HG03066 (cell line): ENCODE data around the gene PLPP3.

Source experiments
- ATAC-seq: cut with Tn5 transposase; IDR thresholded peaks from one replicate; pipeline ENCODE4 v1.9.1; 2021; ENCODE audit warnings: low read depth; ENCODE audit not compliant: unreplicated experiment

PLPP3 gene

DNA sequence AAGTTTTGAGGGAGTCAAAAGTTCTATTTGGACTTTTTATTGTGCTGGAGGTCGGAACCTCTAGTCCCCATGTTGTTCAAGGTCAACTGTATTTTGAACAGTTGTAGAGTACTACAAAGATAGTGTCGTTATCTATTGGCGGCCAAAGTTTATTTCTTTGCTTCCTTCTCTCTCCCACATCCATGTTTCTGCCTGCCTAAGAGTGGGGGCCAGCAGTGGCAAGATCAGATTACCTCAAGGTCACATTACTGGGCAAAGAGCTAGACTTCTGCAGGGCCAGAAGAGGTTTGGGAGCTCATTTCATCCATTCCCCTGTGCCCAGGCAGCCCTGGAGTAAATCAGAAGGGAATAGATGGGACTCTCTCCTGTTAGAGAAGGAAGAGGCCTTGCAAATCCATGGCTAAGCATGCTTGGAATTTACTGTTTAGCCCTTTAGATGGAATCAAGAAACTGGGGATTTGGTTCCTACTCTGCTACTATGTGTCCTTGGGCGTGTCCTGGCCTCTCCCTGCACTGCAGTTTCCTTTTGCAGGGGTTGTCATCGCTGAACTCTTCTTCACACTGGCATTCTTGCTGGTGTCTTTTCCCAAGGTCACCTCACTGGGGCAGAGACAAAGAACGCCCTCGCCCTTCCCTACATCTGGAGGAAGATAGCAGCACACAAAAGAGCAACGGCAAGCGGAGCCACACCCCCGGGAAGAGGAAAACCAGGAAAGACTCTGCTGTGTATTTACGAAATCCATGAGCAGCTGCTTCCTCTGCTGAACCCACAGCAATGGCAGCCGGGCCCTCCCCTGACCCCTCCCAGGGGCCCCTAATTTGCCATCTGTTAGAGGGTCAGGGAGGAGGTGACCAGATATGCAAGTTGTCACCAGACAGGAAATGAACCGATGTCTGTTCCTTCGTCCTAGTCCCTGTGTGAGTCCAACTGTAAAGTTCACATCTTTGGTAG lies 73.3 kb downstream of the PLPP3 start:
- ATAC-seq, result no peak

DNA sequence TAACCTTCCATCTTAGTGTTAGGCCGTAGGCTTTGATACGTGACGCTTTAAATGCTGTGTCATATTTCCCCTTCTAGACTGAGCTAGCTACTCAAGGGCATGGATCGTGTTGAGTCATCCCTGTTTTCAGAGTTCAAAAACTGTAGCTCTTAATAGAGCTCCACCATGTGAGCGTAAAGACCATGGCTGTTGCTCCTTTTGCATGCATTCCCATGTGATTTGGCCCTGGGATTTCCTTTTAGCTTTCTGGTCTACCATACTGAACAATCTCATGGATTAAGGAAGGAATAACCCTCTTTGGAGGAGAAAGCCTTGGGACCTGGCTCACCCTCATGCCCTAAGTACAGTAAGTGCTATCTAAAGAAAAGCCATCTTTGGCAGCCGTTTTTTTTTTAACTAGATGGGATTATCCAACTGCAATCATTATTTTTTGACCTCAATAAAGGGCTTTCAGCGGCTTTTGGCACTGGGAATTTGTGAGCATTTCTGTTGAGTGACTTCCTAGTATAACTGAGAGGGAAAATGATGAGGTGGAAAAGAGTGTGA lies 76.6 kb downstream of the PLPP3 start:
- ATAC-seq, result no peak

DNA sequence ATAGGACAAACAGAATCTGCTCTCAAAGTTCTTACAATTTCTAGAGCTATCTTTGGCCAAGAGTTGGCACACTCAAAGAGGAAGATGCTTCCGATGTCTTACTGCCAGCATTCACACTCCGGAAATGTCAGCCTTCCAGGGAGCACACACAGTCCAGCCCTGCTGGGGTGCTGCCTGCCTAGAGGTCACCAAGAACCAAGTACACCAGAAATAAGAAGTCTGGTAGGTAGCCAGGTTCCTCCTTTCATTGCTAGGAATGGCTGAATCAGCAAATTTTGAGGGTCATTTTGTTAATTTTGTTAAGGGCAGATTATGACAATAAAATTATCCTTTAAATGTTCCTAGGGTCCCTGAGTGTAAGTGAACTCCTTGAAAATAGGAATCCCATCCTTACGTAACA lies 77.5 kb downstream of the PLPP3 start:
- ATAC-seq, result no peak

- no peak for ATAC-seq
Measured at GRCh38 chr1:56501426-56501825, 77.9 kb downstream of the PLPP3 start.

DNA sequence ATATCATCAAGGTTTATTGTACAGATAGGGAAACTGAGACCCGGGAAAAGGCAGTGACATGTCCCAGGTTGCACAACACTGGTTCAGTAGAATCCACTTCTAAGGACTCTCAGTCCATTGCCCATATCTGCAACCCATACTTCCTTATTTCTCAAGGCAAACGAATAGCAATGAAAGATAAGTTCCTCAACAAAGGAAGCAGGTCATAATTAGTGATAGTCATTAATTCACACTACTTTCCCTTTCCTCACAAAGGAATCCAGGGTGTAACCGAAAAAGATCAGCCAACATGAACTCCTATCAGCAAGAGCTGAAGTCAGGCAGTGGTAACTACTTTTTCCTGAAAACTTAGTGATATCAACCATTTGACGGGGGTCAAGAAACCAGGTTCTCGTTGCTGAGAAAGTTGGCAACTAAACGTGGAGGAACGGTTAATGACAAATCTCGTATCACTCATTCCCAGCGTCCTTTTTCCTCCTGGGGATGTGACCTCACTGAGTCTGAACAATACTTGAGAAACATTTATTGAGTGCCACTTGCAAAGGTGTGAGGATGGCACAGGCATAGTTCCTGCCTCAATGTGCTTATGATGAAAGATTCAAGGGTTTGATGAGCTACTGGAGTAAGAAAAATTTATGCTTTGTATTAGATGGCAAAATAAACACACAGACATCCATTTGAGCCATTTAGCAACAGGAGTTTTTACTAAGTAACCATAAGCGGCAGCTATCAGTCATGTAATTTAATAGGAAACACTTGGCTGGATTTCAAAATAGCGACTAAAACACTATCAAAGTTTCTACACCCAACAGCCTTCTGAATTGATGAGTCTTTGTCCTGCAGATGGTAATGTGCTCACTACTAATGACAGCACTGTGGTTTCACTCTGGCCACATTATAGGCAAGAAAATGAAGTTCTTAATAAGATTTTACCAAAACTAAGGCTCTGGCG lies 82.3 kb downstream of the PLPP3 start:
- ATAC-seq, result no peak

GRCh38 chr1:56496158-56496557 lies 83.2 kb downstream of the PLPP3 start:
- ATAC-seq, result no peak

DNA sequence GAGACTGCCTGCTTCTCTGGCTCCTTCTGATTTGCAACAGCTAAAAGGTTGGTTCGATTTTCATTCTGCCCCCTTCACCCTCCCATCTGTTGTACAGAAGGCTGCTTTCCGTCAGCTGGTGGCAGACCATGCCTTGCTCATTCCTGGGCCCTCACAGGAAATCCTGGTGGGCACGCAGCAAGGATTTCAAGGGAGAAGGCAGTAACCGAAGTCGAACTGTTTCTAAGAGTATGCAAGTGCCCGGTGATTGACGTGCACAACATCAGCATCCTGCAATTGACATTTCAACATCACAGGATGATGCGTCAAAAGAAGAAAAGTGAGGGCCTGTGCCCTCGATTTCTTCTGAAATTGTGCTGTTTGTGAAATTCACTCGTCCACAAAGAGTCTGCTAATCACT lies 83.8 kb downstream of the PLPP3 start:
- no peak for ATAC-seq

DNA sequence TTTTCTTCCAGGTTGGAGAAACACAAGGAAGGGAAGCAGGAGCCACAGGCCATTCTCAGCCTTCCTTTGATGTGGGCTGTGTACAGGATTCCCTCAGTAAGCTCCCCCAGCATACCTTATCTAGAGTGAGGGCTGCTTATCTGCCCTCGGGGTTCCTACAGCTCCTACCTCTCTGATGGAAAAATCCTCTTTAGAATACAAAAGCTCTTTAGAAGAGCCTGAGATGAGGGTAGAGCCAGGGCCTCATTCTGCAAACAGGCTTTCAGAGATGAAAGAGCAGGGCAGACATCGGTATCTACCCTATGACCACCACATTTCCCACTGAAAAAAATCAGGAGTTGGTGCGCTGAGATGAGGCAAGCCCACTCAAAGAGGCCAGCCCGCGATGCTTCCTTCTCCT lies 85.1 kb downstream of the PLPP3 start:
- no peak for ATAC-seq

GRCh38 chr1:56493826-56494225 lies 85.5 kb downstream of the PLPP3 start:
- no peak for ATAC-seq

GRCh38 chr1:56491441-56491840 lies 87.9 kb downstream of the PLPP3 start:
- ATAC-seq, result no peak

DNA sequence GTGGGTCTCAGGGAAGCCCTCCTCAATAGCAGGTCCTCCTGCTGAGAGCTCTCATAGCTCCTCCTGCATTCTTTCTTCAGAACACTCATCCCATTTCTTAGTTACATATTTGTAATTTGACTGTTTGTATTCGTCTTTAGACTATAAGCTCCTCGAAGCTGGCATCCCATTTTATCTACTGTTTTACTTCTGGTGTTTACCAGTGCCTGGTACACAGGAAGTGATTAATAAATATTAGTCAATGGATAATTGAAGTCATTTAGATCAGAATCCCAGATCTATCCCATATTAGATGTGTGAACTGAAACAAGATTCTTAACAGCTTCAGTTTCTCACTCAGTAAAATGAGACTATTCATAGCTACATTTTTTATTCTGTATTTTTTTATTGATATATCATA lies 88.7 kb downstream of the PLPP3 start:
- no peak for ATAC-seq

- no peak for ATAC-seq
Measured at GRCh38 chr1:56489695-56490094, 89.7 kb downstream of the PLPP3 start.

GRCh38 chr1:56484695-56485094 lies 94.7 kb downstream of the PLPP3 start:
- ATAC-seq, result no peak

DNA sequence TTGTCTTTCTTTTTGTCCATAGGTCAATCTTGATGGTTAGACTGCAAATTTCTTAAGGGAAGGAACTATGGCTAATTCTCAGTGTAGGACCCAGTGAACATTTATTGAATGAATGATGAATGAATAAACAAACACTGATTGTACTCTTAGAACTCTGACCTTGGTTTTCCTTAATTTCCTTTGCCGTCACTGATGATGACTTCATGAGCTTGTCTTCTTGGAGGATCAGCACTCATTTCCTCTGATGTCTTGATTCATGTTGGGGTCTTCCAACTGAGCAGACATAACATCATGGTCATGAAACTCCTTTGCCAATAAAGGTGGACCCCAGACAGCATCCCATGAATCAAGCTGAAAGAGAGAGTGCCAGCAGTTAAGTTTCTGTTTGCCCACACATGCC lies 96.3 kb downstream of the PLPP3 start:
- ATAC-seq, result no peak

GRCh38 chr1:56482486-56482885 lies 96.9 kb downstream of the PLPP3 start:
- no peak for ATAC-seq

- no peak for ATAC-seq
Measured at GRCh38 chr1:56481140-56481694, 98.1 kb downstream of the PLPP3 start.

DNA sequence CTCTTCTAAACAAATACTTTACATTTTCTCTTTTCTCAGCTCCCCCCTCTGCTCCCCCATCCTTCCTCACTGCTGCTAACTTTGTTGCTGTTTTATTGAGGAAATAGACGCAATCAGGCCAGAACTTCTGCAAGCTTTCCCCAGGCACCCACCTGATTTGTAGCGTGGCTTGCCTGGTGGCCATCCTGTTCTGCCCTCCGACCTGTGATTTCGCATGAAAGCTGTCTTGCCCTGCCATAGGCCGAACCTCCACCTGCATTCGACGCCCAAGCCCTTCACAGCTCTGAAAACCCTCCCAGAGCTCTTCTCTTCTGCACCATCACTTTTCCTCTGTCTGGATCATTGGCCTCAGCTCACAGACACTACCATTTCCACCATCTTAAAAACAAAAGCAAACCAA lies 100.6 kb downstream of the PLPP3 start:
- ATAC-seq, result no peak

DNA sequence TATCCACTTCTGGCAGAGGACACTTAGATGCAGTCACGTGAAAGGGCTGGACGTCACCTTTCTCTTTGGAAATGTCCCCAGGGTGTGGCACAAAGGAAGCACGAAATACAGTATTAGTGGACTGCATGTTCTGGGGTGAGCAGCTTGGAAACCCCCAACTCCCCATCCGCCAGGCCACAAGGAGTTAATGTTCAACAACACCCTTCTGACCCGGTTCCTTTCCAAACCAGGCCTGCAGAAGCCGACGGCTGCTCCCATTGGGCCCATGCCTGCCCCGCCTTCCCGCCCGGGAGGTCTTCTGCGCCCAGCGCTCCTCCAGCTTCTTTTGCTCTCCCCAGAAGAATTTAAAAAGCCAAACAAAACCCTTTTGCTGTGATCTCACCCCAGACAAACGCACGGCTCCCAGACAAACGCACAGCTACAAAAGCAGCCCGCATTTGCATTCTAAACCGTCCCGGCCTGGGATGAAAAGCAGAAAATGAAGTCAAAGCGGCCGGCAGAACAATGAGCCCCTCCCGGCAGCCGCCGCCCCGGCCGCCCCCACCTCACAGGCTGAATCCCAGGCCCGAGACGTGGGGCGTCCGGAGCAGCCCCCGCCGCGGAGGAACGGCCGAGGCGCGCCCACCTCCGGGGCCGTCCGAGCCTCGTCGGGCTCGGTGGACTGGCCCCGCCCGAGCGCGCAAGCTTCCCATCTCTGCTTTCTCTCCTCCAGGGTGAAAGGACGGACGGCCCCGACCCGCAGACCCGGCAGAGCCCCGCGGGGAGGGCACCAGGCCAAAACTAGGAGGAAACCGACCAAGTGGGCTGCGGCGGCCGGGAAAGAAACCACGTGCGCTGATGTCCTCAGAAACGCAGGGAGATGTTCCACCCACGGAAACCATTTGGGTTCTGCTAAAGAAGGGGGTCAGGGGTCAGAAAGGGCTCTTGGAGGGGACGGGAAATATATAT lies 101.9 kb downstream of the PLPP3 start:
- no peak for ATAC-seq

- ATAC-seq, result no peak
Measured at GRCh38 chr1:56473582-56474270, 105.6 kb downstream of the PLPP3 start.
